Lower lobe of right lung (tissue), 2 donors: ENCODE data around the gene WIPF3. TPM values are rescaled to one million over a fixed set of nuclear protein-coding genes. Genes with fewer than 3 reads are reported as not detected.

Source experiments
- ATAC-seq, 2 donors: fragments of 200-7000 bp; cut with Tn5 transposase; one replicate each; pipeline ENCODE4 v1.9.1; 2020 to 2022; ENCODE audit warnings: mild to moderate bottlenecking in 2 of 2, moderate library complexity in 2 of 2
- DNase-seq: peaks from one replicate; pipeline ENCODE4 v3.0.0-alpha.2; 2020
- H3K27ac ChIP-seq: fragments of 200-600 bp; one replicate; pipeline ENCODE4 v1.8.0; 2022
- H3K27me3 ChIP-seq: fragments of 200-600 bp; one replicate; pipeline ENCODE4 v1.8.0; 2022; ENCODE audit warnings: low read depth
- H3K36me3 ChIP-seq: fragments of 200-600 bp; one replicate; pipeline ENCODE4 v1.8.0; 2022; ENCODE audit warnings: mild to moderate bottlenecking
- H3K4me1 ChIP-seq: fragments of 200-600 bp; one replicate; pipeline ENCODE4 v1.8.0; 2022
- H3K4me3 ChIP-seq: fragments of 200-600 bp; one replicate; pipeline ENCODE4 v1.8.0; 2022; ENCODE audit warnings: mild to moderate bottlenecking
- H3K9me3 ChIP-seq: fragments of 200-600 bp; one replicate; pipeline ENCODE4 v1.8.0; 2022
- CTCF ChIP-seq: fragments of 200-600 bp; IDR thresholded peaks from one replicate; pipeline ENCODE4 v1.8.0; 2022; ENCODE audit warnings: antibody characterized with exemption, mild to moderate bottlenecking
- intact Hi-C: fragments of 100-400 bp; cut with DNase I; formaldehyde crosslinking; loops from one replicate; pipeline ENCODE4 v1.11.0; 2022
- total RNA-seq: library from RNA; stranded (reverse); fragmentation: NEBNext Ultra II Directional; extraction: Animal tissue kit (Norgen Biotek cat#: 25700); gene quantifications from one replicate; pipeline ENCODE4 v1.2.1, GENCODE V29; 2021
- donor health status: DM: no; HTN: yes; CAD: no; lungs with severe emphysema.

The WIPF3 gene
- total RNA-seq, 1 donor from 2014 or later: 0.95 TPM

GRCh38 chr7:29945259-29945809 is 139.0 kb downstream of the WIPF3 start:
- intact Hi-C loops: no loop called here
- Histone ChIP-seq H3K27me3 (no peaks in the 10 kb centered on the region), H3K36me3 (peaks cover 45% of the 10 kb centered on the region), H3K4me3 (no peak overlapping the region), H3K9me3 (no peaks in the 10 kb centered on the region), H3K27ac (no peak overlapping the region), H3K4me1 (no peaks in the 10 kb centered on the region)
- no peak for DNase-seq
- TF ChIP-seq CTCF: no peak
- no peak for ATAC-seq

GRCh38 chr7:29946428-29947186 is 140.3 kb downstream of the WIPF3 start:
- H3K27ac ChIP-seq: no peak overlapping the region
- DNase-seq: no peak
- peak; percentile 46 for TF ChIP-seq CTCF
- no peaks in the 10 kb centered on the region for H3K9me3 ChIP-seq
- no peaks in the 10 kb centered on the region for H3K4me1 ChIP-seq
- H3K36me3 ChIP-seq: peaks cover 35% of the 10 kb centered on the region
- H3K4me3 ChIP-seq: no peak overlapping the region
- ATAC-seq: peak; percentile 77 to 80
- H3K27me3 ChIP-seq: no peaks in the 10 kb centered on the region
- intact Hi-C loops: no loop called here

GRCh38 chr7:29948587-29948986 is 142.3 kb downstream of the WIPF3 start:
- no peak for TF ChIP-seq CTCF
- Histone ChIP-seq H3K4me3 (no peak overlapping the region), H3K4me1 (no peaks in the 10 kb centered on the region), H3K27me3 (no peaks in the 10 kb centered on the region), H3K36me3 (peaks cover 19% of the 10 kb centered on the region), H3K27ac (no peak overlapping the region), H3K9me3 (no peaks in the 10 kb centered on the region)
- intact Hi-C loops: no loop called here
- no peak for DNase-seq
- no peak for ATAC-seq

- Histone ChIP-seq H3K27me3 (no peaks in the 10 kb centered on the region), H3K27ac (no peak overlapping the region), H3K9me3 (no peaks in the 10 kb centered on the region), H3K4me3 (no peak overlapping the region), H3K4me1 (no peaks in the 10 kb centered on the region), H3K36me3 (peaks cover 19% of the 10 kb centered on the region)
- no peak for DNase-seq
- intact Hi-C loops: no loop called here
- no peak for TF ChIP-seq CTCF
- no peak for ATAC-seq
Observed at GRCh38 chr7:29950480-29950879, 144.2 kb downstream of the WIPF3 start.

- Histone ChIP-seq H3K27me3 (no peaks in the 10 kb centered on the region), H3K36me3 (peaks cover 19% of the 10 kb centered on the region), H3K9me3 (no peaks in the 10 kb centered on the region), H3K4me1 (no peaks in the 10 kb centered on the region), H3K4me3 (no peak overlapping the region), H3K27ac (no peak overlapping the region)
- DNase-seq (no peak), ATAC-seq (no peak)
- TF ChIP-seq CTCF: no peak
- intact Hi-C loops: no loop called here
Observed at GRCh38 chr7:29951206-29951605, 144.9 kb downstream of the WIPF3 start.
